ENCODE results near the gene PHLDA2. TPM values are rescaled to one million over a fixed set of nuclear protein-coding genes. Genes with fewer than 3 reads are reported as not detected.

PHLDA2 gene
- total and polyA plus RNA-seq, 5 donors from 2014 or later: 1.1 to 3.4 (median 1.3) TPM

GRCh38 chr11:2931420-2931746 is 2.2 kb upstream of the PHLDA2 start:
- no peaks in the 10 kb centered on the region for H3K9me3 ChIP-seq (ENCODE audit: control insufficient read depth in 2 of 2, low read length in 2 of 2)
- Mint-ChIP-seq H3K36me3 (no peaks in the 10 kb centered on the region), H3K4me3 (peak overlapping the region in 1 of 4 donors; percentile 61), H3K27me3 (peaks cover 20% of the 10 kb centered on the region), H3K9me3 (peaks cover 0 to 2% (median 0%) of the 10 kb centered on the region in 7 donors), H3K4me1 (peaks cover 0 to 31% (median 5%) of the 10 kb centered on the region in 4 donors), H3K27ac (peak overlapping the region in 1 of 3 donors; percentile 52)
- H3K36me3 ChIP-seq (ENCODE audit: control insufficient read depth, insufficient read depth, low read length): no peaks in the 10 kb centered on the region
- no peak for ATAC-seq (ENCODE audit: low read depth in 2 of 2)
- H3K4me3 ChIP-seq (ENCODE audit: low read depth, low read length): no peak overlapping the region
- no peak for DNase-seq
- peaks cover 40% of the 10 kb centered on the region for H3K4me1 ChIP-seq (ENCODE audit: control insufficient read depth, insufficient read depth, low read length, poor library complexity, severe bottlenecking)
- H3K27ac ChIP-seq (ENCODE audit: insufficient read depth, low read length, poor library complexity, severe bottlenecking): no peak overlapping the region
- H3K27me3 ChIP-seq (ENCODE audit: control insufficient read depth, insufficient read depth, low read length): no peaks in the 10 kb centered on the region

GRCh38 chr11:2930704-2931419 is 1.6 kb upstream of the PHLDA2 start:
- peak in 2 of 3 donors; percentile 27 to 60 for DNase-seq
- Histone ChIP-seq H3K36me3 (ENCODE audit: control insufficient read depth, insufficient read depth, low read length) (no peaks in the 10 kb centered on the region), H3K9me3 (ENCODE audit: control insufficient read depth in 2 of 2, low read length in 2 of 2) (no peaks in the 10 kb centered on the region), H3K4me1 (ENCODE audit: control insufficient read depth, insufficient read depth, low read length, poor library complexity, severe bottlenecking) (peaks cover 40% of the 10 kb centered on the region), H3K27ac (ENCODE audit: insufficient read depth, low read length, poor library complexity, severe bottlenecking) (no peak overlapping the region), H3K4me3 (ENCODE audit: low read depth, low read length) (no peak overlapping the region), H3K27me3 (ENCODE audit: control insufficient read depth, insufficient read depth, low read length) (no peaks in the 10 kb centered on the region)
- H3K27me3 Mint-ChIP-seq: peaks cover 20% of the 10 kb centered on the region
- H3K36me3 Mint-ChIP-seq: no peaks in the 10 kb centered on the region
- peak in 1 of 2 donors; percentile 22 for ATAC-seq (ENCODE audit: low read depth in 2 of 2)
- H3K4me1 Mint-ChIP-seq: peaks cover 0 to 31% (median 5%) of the 10 kb centered on the region in 4 donors
- H3K27ac Mint-ChIP-seq: peak overlapping the region; percentile 5 to 53 (median 50)
- peaks cover 0 to 2% (median 0%) of the 10 kb centered on the region in 7 donors for H3K9me3 Mint-ChIP-seq
- peak overlapping the region in 3 of 4 donors; percentile 82 to 85 (median 82) for H3K4me3 Mint-ChIP-seq

- Histone ChIP-seq H3K4me1 (ENCODE audit: control insufficient read depth, insufficient read depth, low read length, poor library complexity, severe bottlenecking) (peaks cover 40% of the 10 kb centered on the region), H3K9me3 (ENCODE audit: control insufficient read depth in 2 of 2, low read length in 2 of 2) (no peaks in the 10 kb centered on the region), H3K27me3 (ENCODE audit: control insufficient read depth, insufficient read depth, low read length) (no peaks in the 10 kb centered on the region), H3K27ac (ENCODE audit: insufficient read depth, low read length, poor library complexity, severe bottlenecking) (no peak overlapping the region), H3K36me3 (ENCODE audit: control insufficient read depth, insufficient read depth, low read length) (no peaks in the 10 kb centered on the region), H3K4me3 (ENCODE audit: low read depth, low read length) (peak overlapping the region; percentile 53)
- no peak for ATAC-seq (ENCODE audit: low read depth in 2 of 2)
- H3K9me3 Mint-ChIP-seq: peaks cover 0 to 2% (median 0%) of the 10 kb centered on the region in 7 donors
- peak in 2 of 3 donors; percentile 27 to 49 for DNase-seq
- H3K27me3 Mint-ChIP-seq: peaks cover 20% of the 10 kb centered on the region
- H3K36me3 Mint-ChIP-seq: no peaks in the 10 kb centered on the region
- H3K4me3 Mint-ChIP-seq: peak overlapping the region; percentile 55 to 85 (median 84)
- H3K4me1 Mint-ChIP-seq: peaks cover 0 to 31% (median 5%) of the 10 kb centered on the region in 4 donors
- peak overlapping the region in 2 of 3 donors; percentile 50 to 59 for H3K27ac Mint-ChIP-seq
Observed at GRCh38 chr11:2929950-2930703, 907 bp upstream of the PHLDA2 start.

- Mint-ChIP-seq H3K36me3 (no peaks in the 10 kb centered on the region), H3K27ac (peak overlapping the region in 2 of 3 donors; percentile 50 to 59), H3K9me3 (peaks cover 0 to 2% (median 0%) of the 10 kb centered on the region in 7 donors), H3K27me3 (peaks cover 20% of the 10 kb centered on the region), H3K4me3 (peak overlapping the region; percentile 16 to 85 (median 84)), H3K4me1 (peaks cover 0 to 31% (median 5%) of the 10 kb centered on the region in 4 donors)
- Histone ChIP-seq H3K27ac (ENCODE audit: insufficient read depth, low read length, poor library complexity, severe bottlenecking) (no peak overlapping the region), H3K36me3 (ENCODE audit: control insufficient read depth, insufficient read depth, low read length) (no peaks in the 10 kb centered on the region), H3K4me3 (ENCODE audit: low read depth, low read length) (peak overlapping the region; percentile 53), H3K27me3 (ENCODE audit: control insufficient read depth, insufficient read depth, low read length) (no peaks in the 10 kb centered on the region), H3K4me1 (ENCODE audit: control insufficient read depth, insufficient read depth, low read length, poor library complexity, severe bottlenecking) (peaks cover 40% of the 10 kb centered on the region), H3K9me3 (ENCODE audit: control insufficient read depth in 2 of 2, low read length in 2 of 2) (no peaks in the 10 kb centered on the region)
- ATAC-seq (ENCODE audit: low read depth in 2 of 2) (peak in 1 of 2 donors; percentile 6), DNase-seq (peak in 1 of 3 donors; percentile 17)
Observed at GRCh38 chr11:2929531-2929949, 320 bp upstream of the PHLDA2 start.

GRCh38 chr11:2927851-2928604 is 1.2 kb downstream of the PHLDA2 start:
- Histone ChIP-seq H3K4me1 (ENCODE audit: control insufficient read depth, insufficient read depth, low read length, poor library complexity, severe bottlenecking) (peaks cover 37% of the 10 kb centered on the region), H3K27me3 (ENCODE audit: control insufficient read depth, insufficient read depth, low read length) (no peaks in the 10 kb centered on the region), H3K27ac (ENCODE audit: insufficient read depth, low read length, poor library complexity, severe bottlenecking) (no peak overlapping the region), H3K4me3 (ENCODE audit: low read depth, low read length) (no peak overlapping the region), H3K9me3 (ENCODE audit: control insufficient read depth in 2 of 2, low read length in 2 of 2) (no peaks in the 10 kb centered on the region), H3K36me3 (ENCODE audit: control insufficient read depth, insufficient read depth, low read length) (no peaks in the 10 kb centered on the region)
- Mint-ChIP-seq H3K4me3 (peak overlapping the region; percentile 69 to 90 (median 85)), H3K9me3 (peaks cover 0 to 1% (median 0%) of the 10 kb centered on the region in 7 donors), H3K27me3 (peaks cover 19% of the 10 kb centered on the region), H3K27ac (peak overlapping the region in 1 of 3 donors; percentile 62), H3K36me3 (no peaks in the 10 kb centered on the region), H3K4me1 (peaks cover 0 to 22% (median 4%) of the 10 kb centered on the region in 4 donors)
- ATAC-seq (ENCODE audit: low read depth in 2 of 2): no peak
- DNase-seq: no peak

- Histone ChIP-seq H3K9me3 (ENCODE audit: control insufficient read depth in 2 of 2, low read length in 2 of 2) (no peaks in the 10 kb centered on the region), H3K36me3 (ENCODE audit: control insufficient read depth, insufficient read depth, low read length) (no peaks in the 10 kb centered on the region), H3K27ac (ENCODE audit: insufficient read depth, low read length, poor library complexity, severe bottlenecking) (no peak overlapping the region), H3K4me1 (ENCODE audit: control insufficient read depth, insufficient read depth, low read length, poor library complexity, severe bottlenecking) (peaks cover 33% of the 10 kb centered on the region), H3K4me3 (ENCODE audit: low read depth, low read length) (no peak overlapping the region), H3K27me3 (ENCODE audit: control insufficient read depth, insufficient read depth, low read length) (no peaks in the 10 kb centered on the region)
- no peak for ATAC-seq (ENCODE audit: low read depth in 2 of 2)
- peaks cover 16% of the 10 kb centered on the region for H3K27me3 Mint-ChIP-seq
- H3K36me3 Mint-ChIP-seq: no peaks in the 10 kb centered on the region
- no peak for DNase-seq
- peaks cover 0 to 20% (median 4%) of the 10 kb centered on the region in 4 donors for H3K4me1 Mint-ChIP-seq
- peak overlapping the region in 1 of 3 donors; percentile 62 for H3K27ac Mint-ChIP-seq
- H3K9me3 Mint-ChIP-seq: peaks cover 0 to 1% (median 0%) of the 10 kb centered on the region in 7 donors
- H3K4me3 Mint-ChIP-seq: peak overlapping the region; percentile 15 to 90 (median 85)
Observed at GRCh38 chr11:2927121-2927800, 2.0 kb downstream of the PHLDA2 start.

GRCh38 chr11:2926611-2927051 is 2.6 kb downstream of the PHLDA2 start:
- Histone ChIP-seq H3K27me3 (ENCODE audit: control insufficient read depth, insufficient read depth, low read length) (no peaks in the 10 kb centered on the region), H3K36me3 (ENCODE audit: control insufficient read depth, insufficient read depth, low read length) (no peaks in the 10 kb centered on the region), H3K4me3 (ENCODE audit: low read depth, low read length) (no peak overlapping the region), H3K4me1 (ENCODE audit: control insufficient read depth, insufficient read depth, low read length, poor library complexity, severe bottlenecking) (peaks cover 33% of the 10 kb centered on the region), H3K27ac (ENCODE audit: insufficient read depth, low read length, poor library complexity, severe bottlenecking) (no peak overlapping the region), H3K9me3 (ENCODE audit: control insufficient read depth in 2 of 2, low read length in 2 of 2) (no peaks in the 10 kb centered on the region)
- H3K27ac Mint-ChIP-seq: no peak overlapping the region
- H3K27me3 Mint-ChIP-seq: peaks cover 16% of the 10 kb centered on the region
- DNase-seq: no peak
- no peaks in the 10 kb centered on the region for H3K36me3 Mint-ChIP-seq
- peak overlapping the region in 1 of 4 donors; percentile 33 for H3K4me3 Mint-ChIP-seq
- ATAC-seq (ENCODE audit: low read depth in 2 of 2): no peak
- H3K4me1 Mint-ChIP-seq: peaks cover 0 to 20% (median 4%) of the 10 kb centered on the region in 4 donors
- peaks cover 0 to 1% (median 0%) of the 10 kb centered on the region in 7 donors for H3K9me3 Mint-ChIP-seq
